ENCODE measurements around the gene ELMOD1.

DNA sequence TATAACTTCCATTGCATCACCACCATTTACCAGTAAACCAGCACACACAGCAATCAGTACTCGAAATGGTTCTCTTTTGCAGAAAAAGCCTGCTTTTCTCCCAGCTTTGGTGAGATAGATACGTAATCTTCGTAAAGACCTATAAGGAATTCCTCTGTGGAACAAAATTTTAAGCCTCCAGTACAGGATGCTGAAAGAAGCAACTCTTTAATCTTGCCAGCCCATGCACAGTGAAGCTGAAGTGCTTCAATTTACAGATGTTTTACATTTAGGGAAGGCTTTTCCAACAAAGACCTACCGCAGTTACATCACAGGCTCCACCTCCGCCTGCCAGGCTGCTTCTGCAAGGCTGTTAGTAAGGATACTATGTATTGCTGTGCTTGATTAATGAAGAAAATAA lies 1.9 kb downstream of the ELMOD1 start:
- no peak for TF ChIP-seq CTCF (IDR thresholded peaks at IDR 0.05)
- no peak for TF ChIP-seq POLR2A (IDR thresholded peaks at IDR 0.05)

All from thyroid gland (tissue), 4 donors.